Mesenchymal stem cell (in vitro differentiated cells and primary cell): ENCODE results near the gene REV1.
"Not testable (repeated sequence)": the region's sequence is repeated elsewhere in the genome, so short reads cannot be mapped to it uniquely, and the experiment has no call there.

ENCODE experiments used
- DNase-seq: peaks from one replicate; pipeline ENCODE4 v3.0.0-alpha.2; 2013
- H2AFZ ChIP-seq: one replicate; pipeline ENCODE4 v1.6.1; 2013; ENCODE audit warnings: low read depth, mild to moderate bottlenecking, control low read depth, inconsistent platforms, low read length, moderate library complexity
- H2AK5ac ChIP-seq: 2 replicates; pipeline ENCODE4 v1.6.1; 2013; ENCODE audit warnings: low read length, moderate library complexity, mild to moderate bottlenecking, inconsistent platforms; ENCODE audit not compliant: severe bottlenecking
- H2BK120ac ChIP-seq: one replicate; pipeline ENCODE4 v1.6.1; 2013; ENCODE audit warnings: low read depth, mild to moderate bottlenecking, inconsistent platforms, low read length, moderate library complexity
- H2BK12ac ChIP-seq, 2 experiments: one replicate each; pipeline ENCODE4 v1.6.1; 2013; ENCODE audit warnings: inconsistent platforms in 2 of 2, low read length in 2 of 2, mild to moderate bottlenecking in 2 of 2, moderate library complexity in 2 of 2, control low read depth in 1 of 2
- H2BK15ac ChIP-seq: one replicate; pipeline ENCODE4 v1.6.1; 2013; ENCODE audit warnings: mild to moderate bottlenecking, low read depth, inconsistent platforms; ENCODE audit not compliant: poor library complexity, severe bottlenecking
- H2BK5ac ChIP-seq: 2 replicates; pipeline ENCODE4 v1.6.1; 2013; ENCODE audit warnings: low read depth, mild to moderate bottlenecking, low read length, control low read depth, inconsistent platforms; ENCODE audit not compliant: poor library complexity, severe bottlenecking
- H3K14ac ChIP-seq, 2 experiments: one replicate each; pipeline ENCODE4 v1.6.1; 2013; ENCODE audit warnings: inconsistent platforms in 2 of 2, low read length in 2 of 2, control low read depth in 1 of 2, mild to moderate bottlenecking in 1 of 2, moderate library complexity in 1 of 2
- H3K18ac ChIP-seq, 2 experiments: one replicate each; pipeline ENCODE4 v1.6.1; 2013; ENCODE audit warnings: inconsistent platforms in 2 of 2, low read length in 2 of 2, control low read depth in 1 of 2, low read depth in 1 of 2, mild to moderate bottlenecking in 1 of 2
- H3K23ac ChIP-seq, 2 experiments: one replicate each; pipeline ENCODE4 v1.6.1; 2013; ENCODE audit warnings: inconsistent platforms in 2 of 2, low read length in 2 of 2, mild to moderate bottlenecking in 2 of 2, moderate library complexity in 2 of 2, control low read depth in 1 of 2
- H3K27ac ChIP-seq: 2 replicates; pipeline ENCODE4 v1.5.1; 2013; ENCODE audit warnings: mild to moderate bottlenecking, moderate library complexity, low read length, control low read depth, inconsistent platforms; ENCODE audit not compliant: poor library complexity, severe bottlenecking
- H3K27me3 ChIP-seq, 2 experiments: 2 replicates each; pipeline versions ENCODE4 v1.6.1 to v1.7.0; 2013; ENCODE audit warnings: low read length in 2 of 2, mild to moderate bottlenecking in 2 of 2, moderate library complexity in 2 of 2, control low read depth in 1 of 2, inconsistent platforms in 1 of 2; ENCODE audit not compliant: control insufficient read depth in 1 of 2, insufficient read depth in 1 of 2
- H3K36me3 ChIP-seq, 2 experiments: 2 replicates each; pipeline versions ENCODE4 v1.6.1 to v1.7.0; 2013; ENCODE audit warnings: low read length in 2 of 2, control low read depth in 1 of 2, inconsistent platforms in 1 of 2, low read depth in 1 of 2, mild to moderate bottlenecking in 1 of 2; ENCODE audit not compliant: insufficient read depth in 2 of 2, control insufficient read depth in 1 of 2
- H3K4ac ChIP-seq, 2 experiments: one replicate each; pipeline ENCODE4 v1.6.1; 2013; ENCODE audit warnings: inconsistent platforms in 2 of 2, low read length in 2 of 2, mild to moderate bottlenecking in 2 of 2, moderate library complexity in 2 of 2, control low read depth in 1 of 2, low read depth in 1 of 2
- H3K4me1 ChIP-seq: 2 replicates; pipeline ENCODE4 v1.6.1; 2013; ENCODE audit warnings: low read depth, low read length, control low read depth; ENCODE audit not compliant: control insufficient read depth, insufficient read depth
- H3K4me2 ChIP-seq: 2 replicates; pipeline ENCODE4 v1.6.1; 2013; ENCODE audit warnings: low read length, mild to moderate bottlenecking, inconsistent platforms; ENCODE audit not compliant: poor library complexity, severe bottlenecking
- H3K4me3 ChIP-seq, 2 experiments: 2 replicates each; pipeline versions ENCODE4 v1.5.1 to v1.7.0; 2013; ENCODE audit warnings: low read length in 2 of 2, mild to moderate bottlenecking in 2 of 2, control low read depth in 1 of 2, low read depth in 1 of 2; ENCODE audit not compliant: insufficient read depth in 1 of 2
- H3K79me1 ChIP-seq: replicated peaks from 2 replicates; pipeline ENCODE4 v1.6.1; 2013; ENCODE audit warnings: mild to moderate bottlenecking, control low read depth, low read length, inconsistent platforms; ENCODE audit not compliant: poor library complexity, severe bottlenecking
- H3K9ac ChIP-seq: 2 replicates; pipeline ENCODE4 v1.7.0; 2013; ENCODE audit warnings: mild to moderate bottlenecking, low read length, moderate library complexity
- H3K9me3 ChIP-seq: 2 replicates; pipeline ENCODE4 v1.7.0; 2013; ENCODE audit warnings: mild to moderate bottlenecking, low read length; ENCODE audit not compliant: control insufficient read depth
- H4K8ac ChIP-seq: one replicate; pipeline ENCODE4 v1.6.1; 2013; ENCODE audit warnings: inconsistent platforms, mild to moderate bottlenecking, low read length, moderate library complexity
- H4K91ac ChIP-seq: one replicate; pipeline ENCODE4 v1.6.1; 2013; ENCODE audit warnings: mild to moderate bottlenecking, low read length, inconsistent platforms
- WGBS: methylation state at CpG from one replicate; pipeline ENCODE4 v1.1.7; 2013; ENCODE audit warnings: mixed read lengths; 5-methylcytosine and 5-hydroxymethylcytosine counted together

Gene REV1

GRCh38 chr2:99356853-99357252 lies 133.0 kb downstream of the REV1 start:
- Histone ChIP-seq H4K8ac (no peak overlapping the region), H4K91ac (no peak overlapping the region), H2BK5ac (no peak overlapping the region), H3K18ac (no peak overlapping the region), H3K27me3 (no peaks in the 10 kb centered on the region), H3K27ac (no peak overlapping the region), H2BK12ac (no peak overlapping the region), H2BK120ac (no peak overlapping the region), H3K9ac (no peak overlapping the region), H3K23ac (no peak overlapping the region), H2AFZ (no peak overlapping the region), H3K36me3 (peaks cover 0 to 16% of the 10 kb centered on the region in 2 experiments), H2BK15ac (no peak overlapping the region), H3K4me2 (no peak overlapping the region), H3K14ac (no peak overlapping the region), H3K4me1 (no peaks in the 10 kb centered on the region), H2AK5ac (no peak overlapping the region), H3K9me3 (no peaks in the 10 kb centered on the region), H3K4me3 (no peak overlapping the region), H3K4ac (no peak overlapping the region), H3K79me1 (peaks cover 7% of the 10 kb centered on the region)
- DNase-seq: no peak

DNA sequence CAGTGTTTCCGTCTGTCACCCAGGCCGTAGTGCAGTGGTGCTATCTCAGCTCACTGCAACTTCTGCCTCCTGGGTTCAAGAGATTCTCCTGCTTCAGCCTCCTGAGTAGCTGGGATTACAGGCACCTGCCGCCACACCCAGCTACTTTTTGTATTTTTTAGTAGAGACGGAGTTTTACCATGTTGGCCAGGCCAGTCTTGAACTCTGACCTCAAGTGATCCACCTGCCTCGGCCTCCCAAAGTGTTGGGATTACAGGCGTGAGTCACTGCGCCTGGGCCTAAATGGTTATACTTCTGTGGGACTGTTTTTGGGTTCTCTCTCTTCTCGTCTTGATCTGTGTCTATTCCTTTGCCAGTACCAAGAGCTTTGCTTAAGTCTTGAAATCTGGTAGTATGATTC lies 135.0 kb downstream of the REV1 start:
- not testable (repeated sequence) for H3K36me3 ChIP-seq, H3K4me3 ChIP-seq, H2BK5ac ChIP-seq, H3K14ac ChIP-seq, H3K4me1 ChIP-seq, H4K91ac ChIP-seq, H3K4ac ChIP-seq, H2BK15ac ChIP-seq, H4K8ac ChIP-seq, H3K9me3 ChIP-seq, H3K23ac ChIP-seq, H3K27me3 ChIP-seq, H2BK120ac ChIP-seq, H3K79me1 ChIP-seq, H2BK12ac ChIP-seq, H3K9ac ChIP-seq, H2AK5ac ChIP-seq, DNase-seq, H3K18ac ChIP-seq, H3K4me2 ChIP-seq, H2AFZ ChIP-seq, H3K27ac ChIP-seq
- 98% methylated on average over 6 of the region's 8 CpGs for WGBS

- H3K18ac ChIP-seq: no peak overlapping the region
Observed at GRCh38 chr2:99354070-99354469, 135.7 kb downstream of the REV1 start.

More at GRCh38 chr2:99354070-99354469, 135.7 kb downstream of the REV1 start:
- Histone ChIP-seq H3K9ac (no peak overlapping the region), H3K27ac (no peak overlapping the region), H3K79me1 (peaks cover 4% of the 10 kb centered on the region), H4K8ac (no peak overlapping the region), H3K23ac (no peak overlapping the region), H3K4me3 (no peak overlapping the region), H3K4ac (no peak overlapping the region), H2BK5ac (no peak overlapping the region), H3K9me3 (no peaks in the 10 kb centered on the region), H2AFZ (no peak overlapping the region), H3K4me2 (no peak overlapping the region), H3K36me3 (no peaks in the 10 kb centered on the region), H2AK5ac (no peak overlapping the region), H3K4me1 (no peaks in the 10 kb centered on the region), H4K91ac (no peak overlapping the region), H3K14ac (no peak overlapping the region), H2BK12ac (no peak overlapping the region), H3K27me3 (no peaks in the 10 kb centered on the region), H2BK120ac (no peak overlapping the region), H2BK15ac (no peak overlapping the region)
- peak; percentile 13 for DNase-seq
- WGBS: 86% methylated on average over 1 of the region's 1 CpG
